Hepatocyte (in vitro differentiated cells): ENCODE measurements around the gene PSME4.
"Not testable (repeated sequence)": the region's sequence is repeated elsewhere in the genome, so short reads cannot be mapped to it uniquely, and the experiment has no call there.

Experiments
- EZH2 ChIP-seq: fragments of 200-600 bp; sonication (generic); IDR thresholded peaks from 2 replicates; pipeline ENCODE4 v1.6.1; 2016; ENCODE audit warnings: antibody characterized with exemption, mild to moderate bottlenecking, borderline replicate concordance
- EZH2phosphoT487 ChIP-seq: fragments of 200-600 bp; sonication (generic); IDR thresholded peaks from one replicate; pipeline ENCODE4 v1.6.1; 2018; ENCODE audit warnings: antibody characterized with exemption, mild to moderate bottlenecking, low read depth, moderate library complexity; ENCODE audit not compliant: unreplicated experiment, severe bottlenecking
- TF ChIP-seq, protein P1 (sequence below): fragments of 200-600 bp; sonication (generic); IDR thresholded peaks from 2 replicates; pipeline ENCODE4 v1.5.1; 2016; ENCODE audit warnings: antibody characterized with exemption, mild to moderate bottlenecking; ENCODE audit not compliant: poor library complexity

DNA sequence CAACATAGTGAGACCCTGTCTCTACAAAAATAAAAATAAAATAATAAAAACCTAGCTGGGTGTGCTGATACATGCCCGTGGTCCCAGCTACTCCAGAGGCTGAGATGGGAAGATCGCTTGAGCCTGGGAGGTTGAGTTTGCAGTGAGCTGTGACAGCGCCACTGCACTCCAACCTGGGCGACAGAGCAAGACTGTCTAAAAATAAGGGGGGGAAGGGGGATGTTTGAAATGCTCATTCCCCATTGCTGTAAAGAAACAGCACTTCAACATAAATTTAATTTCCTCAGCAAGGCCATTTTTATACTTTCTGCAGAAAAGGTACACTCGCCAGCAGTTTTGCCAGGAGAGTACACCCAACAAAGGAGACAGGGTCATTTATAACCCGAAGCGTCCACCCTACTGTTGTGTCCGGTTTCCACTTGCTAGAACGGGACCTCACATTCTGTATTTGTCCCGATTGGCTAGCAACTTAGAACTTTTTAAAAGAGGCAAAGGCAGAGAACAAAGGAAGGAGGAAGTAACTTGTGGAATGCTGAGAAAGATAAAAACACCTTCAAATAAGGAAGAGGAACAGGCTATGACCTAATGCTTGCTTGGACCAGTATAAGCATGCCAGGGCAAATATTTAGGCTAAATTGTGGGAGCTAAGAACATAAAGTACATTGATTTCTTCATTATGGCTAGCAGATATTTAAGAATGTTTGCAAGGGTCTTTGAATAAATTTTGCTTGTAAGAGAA lies 9.1 kb downstream of the PSME4 start:
- TF ChIP-seq, protein P1, sequence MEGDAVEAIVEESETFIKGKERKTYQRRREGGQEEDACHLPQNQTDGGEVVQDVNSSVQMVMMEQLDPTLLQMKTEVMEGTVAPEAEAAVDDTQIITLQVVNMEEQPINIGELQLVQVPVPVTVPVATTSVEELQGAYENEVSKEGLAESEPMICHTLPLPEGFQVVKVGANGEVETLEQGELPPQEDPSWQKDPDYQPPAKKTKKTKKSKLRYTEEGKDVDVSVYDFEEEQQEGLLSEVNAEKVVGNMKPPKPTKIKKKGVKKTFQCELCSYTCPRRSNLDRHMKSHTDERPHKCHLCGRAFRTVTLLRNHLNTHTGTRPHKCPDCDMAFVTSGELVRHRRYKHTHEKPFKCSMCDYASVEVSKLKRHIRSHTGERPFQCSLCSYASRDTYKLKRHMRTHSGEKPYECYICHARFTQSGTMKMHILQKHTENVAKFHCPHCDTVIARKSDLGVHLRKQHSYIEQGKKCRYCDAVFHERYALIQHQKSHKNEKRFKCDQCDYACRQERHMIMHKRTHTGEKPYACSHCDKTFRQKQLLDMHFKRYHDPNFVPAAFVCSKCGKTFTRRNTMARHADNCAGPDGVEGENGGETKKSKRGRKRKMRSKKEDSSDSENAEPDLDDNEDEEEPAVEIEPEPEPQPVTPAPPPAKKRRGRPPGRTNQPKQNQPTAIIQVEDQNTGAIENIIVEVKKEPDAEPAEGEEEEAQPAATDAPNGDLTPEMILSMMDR: not testable (repeated sequence)
- not testable (repeated sequence) for TF ChIP-seq EZH2phosphoT487, EZH2
